Loucy (cell line): ENCODE data around the gene FCRLB.
A peak's percentile ranks its signal among the peaks of the same experiment; 100 is the strongest.

Experiments
- H2AFZ ChIP-seq: fragments of 200-600 bp; sonication (generic); 2 replicates; pipeline ENCODE4 v1.6.0; 2016; ENCODE audit warnings: antibody characterized with exemption, mild to moderate bottlenecking, low read length, moderate library complexity
- H3F3A ChIP-seq: fragments of 200-600 bp; 2 replicates; pipeline ENCODE4 v1.6.0; 2016; ENCODE audit warnings: antibody characterized with exemption, low read depth, mild to moderate bottlenecking
- H3K27me3 ChIP-seq: fragments of 200-600 bp; sonication (generic); 2 replicates; pipeline ENCODE4 v1.6.1; 2014; ENCODE audit warnings: low read length, mild to moderate bottlenecking; ENCODE audit not compliant: insufficient read depth, poor library complexity, severe bottlenecking
- H3K36me3 ChIP-seq: fragments of 200-600 bp; sonication (generic); 2 replicates; pipeline ENCODE4 v1.6.1; 2016; ENCODE audit warnings: low read length; ENCODE audit not compliant: insufficient read depth
- H3K4me1 ChIP-seq: fragments of 200-600 bp; sonication (generic); 2 replicates; pipeline ENCODE4 v1.5.1; 2014; ENCODE audit warnings: low read length, mild to moderate bottlenecking; ENCODE audit not compliant: insufficient read depth, poor library complexity, severe bottlenecking
- H3K4me2 ChIP-seq: fragments of 200-600 bp; sonication (generic); 2 replicates; pipeline ENCODE4 v1.6.0; 2014; ENCODE audit warnings: antibody characterized with exemption, low read length, low read depth, mild to moderate bottlenecking; ENCODE audit not compliant: poor library complexity, severe bottlenecking
- H3K4me3 ChIP-seq: fragments of 200-600 bp; sonication (generic); 2 replicates; pipeline ENCODE4 v1.5.1; 2014; ENCODE audit warnings: low read length, mild to moderate bottlenecking, mixed read lengths; ENCODE audit not compliant: poor library complexity, severe bottlenecking
- H3K79me2 ChIP-seq: fragments of 200-600 bp; sonication (generic); 2 replicates; pipeline ENCODE4 v1.6.1; 2014; ENCODE audit warnings: low read length; ENCODE audit not compliant: insufficient read depth
- H3K9ac ChIP-seq: fragments of 200-600 bp; sonication (generic); 2 replicates; pipeline ENCODE4 v1.6.0; 2014; ENCODE audit warnings: mild to moderate bottlenecking, low read depth, low read length, moderate library complexity; ENCODE audit not compliant: poor library complexity, severe bottlenecking
- H3K9me2 ChIP-seq: fragments of 200-600 bp; sonication (generic); replicated peaks from 2 replicates; pipeline ENCODE4 v1.6.1; 2016; ENCODE audit warnings: low read depth, low read length, mixed read lengths
- H3K9me3 ChIP-seq: fragments of 200-600 bp; sonication (generic); 2 replicates; pipeline ENCODE4 v1.6.1; 2014; ENCODE audit warnings: mild to moderate bottlenecking, antibody characterized with exemption, low read length, low read depth; ENCODE audit not compliant: insufficient read depth
- H4K20me1 ChIP-seq: fragments of 200-600 bp; sonication (generic); 2 replicates; pipeline ENCODE4 v1.6.0; 2014; ENCODE audit warnings: antibody characterized with exemption, low read length, mild to moderate bottlenecking; ENCODE audit not compliant: insufficient read depth, poor library complexity, severe bottlenecking
- EZH2phosphoT487 ChIP-seq: fragments of 200-600 bp; IDR thresholded peaks from 2 replicates; pipeline ENCODE4 v1.6.1; 2018; ENCODE audit warnings: antibody characterized with exemption, mild to moderate bottlenecking, moderate library complexity, borderline replicate concordance
- TF ChIP-seq, protein P1 (sequence below): fragments of 200-600 bp; sonication (generic); conservative IDR thresholded peaks from 2 replicates; pipeline ENCODE4 v1.5.1; 2014; ENCODE audit warnings: mild to moderate bottlenecking, antibody characterized with exemption, low read length

Gene FCRLB

DNA sequence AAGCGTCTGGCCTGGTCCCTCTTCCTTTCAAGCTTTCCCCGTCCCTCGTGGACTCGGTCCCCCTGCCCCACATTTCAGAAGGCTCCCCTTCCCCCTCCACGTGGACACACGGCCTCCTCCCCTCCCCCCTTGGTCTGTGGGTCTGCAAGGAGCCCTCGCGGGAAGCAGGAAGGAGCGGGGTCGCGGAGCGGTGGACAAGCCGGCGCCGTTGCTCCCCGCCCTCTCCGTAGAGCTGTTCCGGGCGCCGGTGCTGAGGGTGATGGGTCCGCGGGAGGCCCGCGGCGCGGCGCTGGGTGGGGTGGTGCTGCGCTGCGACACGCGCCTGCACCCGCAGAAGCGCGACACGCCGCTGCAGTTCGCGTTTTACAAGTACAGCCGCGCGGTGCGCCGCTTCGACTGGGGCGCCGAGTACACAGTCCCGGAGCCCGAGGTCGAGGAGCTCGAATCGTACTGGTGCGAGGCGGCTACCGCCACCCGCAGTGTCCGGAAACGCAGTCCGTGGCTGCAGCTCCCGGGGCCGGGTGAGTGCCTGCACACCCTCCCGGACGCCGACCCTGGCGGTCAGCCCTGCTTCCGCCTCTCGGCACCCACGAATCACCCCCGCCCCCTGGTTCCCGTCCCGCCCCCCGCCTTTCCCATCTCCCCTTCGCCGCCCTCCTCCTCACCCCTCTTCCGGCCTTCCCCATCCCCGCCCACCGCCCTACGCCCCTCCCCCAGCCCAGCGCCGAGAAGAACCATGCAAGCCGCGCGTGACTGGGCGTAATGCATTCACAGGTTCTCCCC is 5.3 kb downstream of the FCRLB start:
- Histone ChIP-seq H3K9me3 (no peaks in the 10 kb centered on the region), H3K4me1 (peaks cover 16% of the 10 kb centered on the region), H3K9me2 (no peaks in the 10 kb centered on the region), H4K20me1 (no peaks in the 10 kb centered on the region), H3K79me2 (no peaks in the 10 kb centered on the region), H3K27me3 (no peaks in the 10 kb centered on the region), H2AFZ (peak overlapping the region; percentile 68), H3K4me2 (peak overlapping the region; percentile 93), H3K36me3 (no peaks in the 10 kb centered on the region), H3K4me3 (peak overlapping the region; percentile 83), H3F3A (0 out of 2 replicates have a peak, but pooled peaks cover 4% of the 10 kb centered on the region), H3K9ac (peak overlapping the region; percentile 93)
- no peak for TF ChIP-seq EZH2phosphoT487
- TF ChIP-seq, protein P1, sequence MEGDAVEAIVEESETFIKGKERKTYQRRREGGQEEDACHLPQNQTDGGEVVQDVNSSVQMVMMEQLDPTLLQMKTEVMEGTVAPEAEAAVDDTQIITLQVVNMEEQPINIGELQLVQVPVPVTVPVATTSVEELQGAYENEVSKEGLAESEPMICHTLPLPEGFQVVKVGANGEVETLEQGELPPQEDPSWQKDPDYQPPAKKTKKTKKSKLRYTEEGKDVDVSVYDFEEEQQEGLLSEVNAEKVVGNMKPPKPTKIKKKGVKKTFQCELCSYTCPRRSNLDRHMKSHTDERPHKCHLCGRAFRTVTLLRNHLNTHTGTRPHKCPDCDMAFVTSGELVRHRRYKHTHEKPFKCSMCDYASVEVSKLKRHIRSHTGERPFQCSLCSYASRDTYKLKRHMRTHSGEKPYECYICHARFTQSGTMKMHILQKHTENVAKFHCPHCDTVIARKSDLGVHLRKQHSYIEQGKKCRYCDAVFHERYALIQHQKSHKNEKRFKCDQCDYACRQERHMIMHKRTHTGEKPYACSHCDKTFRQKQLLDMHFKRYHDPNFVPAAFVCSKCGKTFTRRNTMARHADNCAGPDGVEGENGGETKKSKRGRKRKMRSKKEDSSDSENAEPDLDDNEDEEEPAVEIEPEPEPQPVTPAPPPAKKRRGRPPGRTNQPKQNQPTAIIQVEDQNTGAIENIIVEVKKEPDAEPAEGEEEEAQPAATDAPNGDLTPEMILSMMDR: no peak

DNA sequence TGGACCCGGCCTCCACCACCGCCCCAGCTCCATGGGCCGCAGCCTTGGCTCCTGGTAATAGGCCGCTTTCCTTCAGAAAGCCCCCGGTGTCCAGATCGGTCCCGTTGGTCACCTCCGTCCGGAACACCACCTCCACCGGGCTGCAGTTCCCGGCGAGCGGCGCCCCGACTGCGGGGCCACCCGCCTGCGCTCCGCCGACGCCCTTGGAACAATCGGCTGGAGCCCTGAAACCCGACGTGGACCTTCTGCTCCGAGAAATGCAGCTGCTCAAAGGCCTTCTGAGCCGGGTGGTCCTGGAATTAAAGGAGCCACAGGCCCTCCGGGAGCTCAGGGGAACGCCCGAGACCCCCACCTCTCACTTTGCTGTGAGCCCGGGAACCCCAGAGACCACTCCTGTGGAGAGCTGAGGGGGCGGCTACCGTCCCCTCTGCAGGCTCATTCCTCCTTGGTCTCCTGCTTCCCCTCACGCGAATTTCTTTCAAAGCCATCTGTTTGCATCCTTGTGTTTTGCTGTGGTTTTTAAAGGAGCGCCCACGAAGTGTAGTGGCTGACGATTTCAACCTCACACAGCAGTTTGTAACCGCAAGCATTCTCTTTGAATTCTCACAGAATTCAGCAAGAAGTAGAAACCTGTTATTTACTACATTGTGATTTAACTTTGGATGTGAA is 6.0 kb downstream of the FCRLB start:
- H3K9ac ChIP-seq: peak overlapping the region; percentile 93
- 0 out of 2 replicates have a peak, but pooled peaks cover 4% of the 10 kb centered on the region for H3F3A ChIP-seq
- no peaks in the 10 kb centered on the region for H3K79me2 ChIP-seq
- H3K27me3 ChIP-seq: no peaks in the 10 kb centered on the region
- no peaks in the 10 kb centered on the region for H4K20me1 ChIP-seq
- TF ChIP-seq, protein P1: no peak
- no peak for TF ChIP-seq EZH2phosphoT487
- H3K4me2 ChIP-seq: peak overlapping the region; percentile 87
- H3K4me1 ChIP-seq: peaks cover 13% of the 10 kb centered on the region
- no peaks in the 10 kb centered on the region for H3K9me3 ChIP-seq
- H2AFZ ChIP-seq: peak overlapping the region; percentile 68
- H3K4me3 ChIP-seq: peak overlapping the region; percentile 83
- no peaks in the 10 kb centered on the region for H3K9me2 ChIP-seq
- H3K36me3 ChIP-seq: no peaks in the 10 kb centered on the region

DNA sequence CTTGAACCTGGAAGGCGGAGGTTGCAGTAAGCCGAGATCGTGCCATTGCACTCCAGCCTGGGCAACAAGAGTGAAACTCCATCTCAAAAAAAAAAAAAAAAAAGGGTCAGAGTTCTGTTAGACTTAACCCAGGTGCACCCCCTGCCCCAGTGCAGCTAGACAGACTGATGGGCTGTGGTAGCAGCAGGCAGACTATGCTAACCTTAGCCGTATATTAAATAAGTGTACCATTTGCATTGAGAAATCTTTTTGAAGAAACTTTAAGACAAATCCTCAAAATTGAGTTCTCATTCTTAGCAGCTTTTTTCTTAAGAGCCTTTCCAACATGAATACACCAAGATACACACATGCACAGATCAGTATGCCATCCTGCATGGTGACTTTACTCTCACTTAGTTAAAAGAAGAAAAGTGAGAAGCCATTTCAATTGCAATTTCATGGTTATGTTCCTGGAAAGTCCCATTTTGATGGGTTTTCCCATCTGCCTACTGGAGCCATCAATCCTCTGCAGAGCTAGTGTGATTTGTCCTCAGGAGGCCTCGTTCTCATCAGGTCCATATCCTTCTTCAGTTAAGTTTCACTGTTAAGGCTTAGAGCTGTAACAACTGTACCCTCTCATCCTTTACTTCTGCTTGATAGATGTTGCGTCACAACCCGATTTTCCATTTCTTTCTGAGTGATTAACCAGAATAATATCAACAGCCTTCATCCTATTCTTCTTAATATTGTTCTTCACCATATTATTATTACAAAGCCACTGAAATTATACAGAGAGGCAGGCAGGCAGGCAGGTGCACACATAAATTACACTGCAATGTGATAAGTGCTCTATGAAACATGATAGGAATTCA is 7.3 kb downstream of the FCRLB start:
- no peaks in the 10 kb centered on the region for H3K36me3 ChIP-seq
- no peak overlapping the region for H3K4me3 ChIP-seq
- H3K9ac ChIP-seq: no peak overlapping the region
- no peak overlapping the region for H3K4me2 ChIP-seq
- H3K9me2 ChIP-seq: no peaks in the 10 kb centered on the region
- no peak overlapping the region for H2AFZ ChIP-seq
- H3K27me3 ChIP-seq: no peaks in the 10 kb centered on the region
- TF ChIP-seq, protein P1: no peak
- TF ChIP-seq EZH2phosphoT487: no peak
- H4K20me1 ChIP-seq: no peaks in the 10 kb centered on the region
- H3K79me2 ChIP-seq: no peaks in the 10 kb centered on the region
- H3K4me1 ChIP-seq: peaks cover 19% of the 10 kb centered on the region
- no peaks in the 10 kb centered on the region for H3K9me3 ChIP-seq
- H3F3A ChIP-seq: 0 out of 2 replicates have a peak, but pooled peaks cover 4% of the 10 kb centered on the region
